HG02973 (cell line): ENCODE measurements around the gene SLC29A1.
A peak's percentile ranks its signal among the peaks of the same experiment; 100 is the strongest.

Experiments used
- ATAC-seq: cut with Tn5 transposase; IDR thresholded peaks from one replicate; pipeline ENCODE4 v1.9.1; 2021; ENCODE audit warnings: moderate library complexity; ENCODE audit not compliant: unreplicated experiment

The SLC29A1 gene

DNA sequence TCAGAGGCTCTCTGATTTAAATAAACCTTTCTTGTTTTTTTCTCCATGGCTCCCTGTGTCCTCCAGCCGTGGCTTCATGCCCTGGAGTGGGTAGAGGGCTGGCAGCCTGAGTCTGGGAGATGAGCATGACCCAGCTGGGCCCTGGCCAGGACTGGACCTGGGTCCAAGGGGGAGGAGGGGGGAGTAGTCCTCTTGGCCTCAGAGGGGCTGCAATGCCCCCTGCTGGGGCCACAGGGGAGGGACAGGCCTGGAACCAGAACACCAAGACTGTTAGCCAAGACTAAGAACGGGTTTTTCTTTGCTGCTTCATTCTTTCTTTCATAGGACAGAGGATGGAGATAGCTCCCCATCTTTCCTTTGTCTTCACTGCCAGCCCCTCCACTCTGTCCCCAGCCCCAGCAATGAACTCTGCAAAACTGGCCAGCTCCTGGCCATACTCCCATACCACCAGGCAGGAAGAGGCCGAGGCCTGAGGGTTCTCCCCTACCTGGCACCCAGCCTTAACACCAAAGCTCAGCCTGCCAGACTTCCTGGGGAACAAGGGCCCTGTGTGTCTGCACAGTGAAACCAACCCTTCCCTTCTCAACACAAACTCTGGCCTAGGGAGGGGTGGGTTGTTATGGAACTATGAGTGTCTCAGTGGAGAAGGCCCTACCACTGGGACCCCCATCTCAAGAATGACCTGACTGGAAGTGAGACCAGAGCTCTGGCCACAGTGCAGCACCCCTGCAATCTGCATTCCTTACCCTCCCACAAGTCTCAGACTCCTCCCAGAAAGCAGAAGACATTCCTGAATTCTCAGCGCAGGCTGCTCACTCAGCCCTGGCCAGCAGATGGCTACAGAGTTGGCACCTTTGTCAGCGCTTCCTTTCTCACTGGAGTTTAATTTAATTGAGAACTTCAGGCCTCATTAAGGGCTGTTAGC lies 11.0 kb downstream of the SLC29A1 start:
- ATAC-seq: no peak

DNA sequence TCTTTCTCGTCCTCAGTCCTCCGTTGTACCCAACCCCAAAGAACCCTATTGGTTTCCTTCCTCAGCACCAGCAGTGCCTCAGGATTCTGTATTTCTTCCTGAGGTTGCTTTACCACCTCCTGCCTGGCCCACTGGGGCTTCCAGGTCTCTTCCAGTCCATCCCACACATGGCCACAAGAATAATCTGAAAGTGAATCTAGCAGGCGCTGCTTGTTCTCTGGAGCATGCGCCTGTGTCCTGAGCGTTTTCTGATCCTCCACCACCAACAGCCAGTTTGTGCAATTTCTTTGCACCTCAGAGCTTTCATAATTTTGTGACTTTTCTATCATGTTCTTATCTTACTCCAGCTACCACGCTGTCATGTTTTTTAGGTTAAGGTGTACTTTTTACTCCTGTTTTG lies 11.9 kb downstream of the SLC29A1 start:
- ATAC-seq: no peak

DNA sequence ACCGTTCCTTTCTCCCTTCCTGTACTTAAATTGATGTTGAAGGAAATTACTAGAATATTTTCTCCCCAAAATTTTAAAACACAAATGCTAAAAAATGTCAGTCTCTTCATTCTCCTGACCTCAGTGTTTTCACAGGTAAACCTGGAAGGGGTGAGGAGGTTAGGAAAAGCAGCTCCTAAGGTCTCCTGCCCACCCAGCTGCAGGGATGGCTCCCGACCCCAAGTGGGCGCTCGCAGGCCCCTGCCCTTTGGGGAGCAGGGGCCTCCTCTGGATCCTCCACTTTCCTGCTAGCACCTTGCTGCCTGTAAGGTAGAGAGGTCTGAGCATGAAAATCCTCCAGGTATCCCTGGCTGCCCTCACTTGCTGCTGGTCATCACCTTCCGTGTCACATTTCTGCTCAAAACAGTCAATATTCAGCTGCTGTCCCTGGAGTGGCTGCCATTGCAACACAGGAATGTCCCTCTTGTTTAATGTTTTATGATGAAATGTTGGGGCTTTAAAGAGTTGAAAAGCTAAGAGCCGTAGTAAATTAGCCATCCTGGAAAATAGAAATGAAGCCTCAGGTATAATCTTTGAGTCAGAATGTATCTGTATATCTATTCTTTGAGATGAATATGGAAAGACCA lies 12.6 kb downstream of the SLC29A1 start:
- ATAC-seq: no peak

DNA sequence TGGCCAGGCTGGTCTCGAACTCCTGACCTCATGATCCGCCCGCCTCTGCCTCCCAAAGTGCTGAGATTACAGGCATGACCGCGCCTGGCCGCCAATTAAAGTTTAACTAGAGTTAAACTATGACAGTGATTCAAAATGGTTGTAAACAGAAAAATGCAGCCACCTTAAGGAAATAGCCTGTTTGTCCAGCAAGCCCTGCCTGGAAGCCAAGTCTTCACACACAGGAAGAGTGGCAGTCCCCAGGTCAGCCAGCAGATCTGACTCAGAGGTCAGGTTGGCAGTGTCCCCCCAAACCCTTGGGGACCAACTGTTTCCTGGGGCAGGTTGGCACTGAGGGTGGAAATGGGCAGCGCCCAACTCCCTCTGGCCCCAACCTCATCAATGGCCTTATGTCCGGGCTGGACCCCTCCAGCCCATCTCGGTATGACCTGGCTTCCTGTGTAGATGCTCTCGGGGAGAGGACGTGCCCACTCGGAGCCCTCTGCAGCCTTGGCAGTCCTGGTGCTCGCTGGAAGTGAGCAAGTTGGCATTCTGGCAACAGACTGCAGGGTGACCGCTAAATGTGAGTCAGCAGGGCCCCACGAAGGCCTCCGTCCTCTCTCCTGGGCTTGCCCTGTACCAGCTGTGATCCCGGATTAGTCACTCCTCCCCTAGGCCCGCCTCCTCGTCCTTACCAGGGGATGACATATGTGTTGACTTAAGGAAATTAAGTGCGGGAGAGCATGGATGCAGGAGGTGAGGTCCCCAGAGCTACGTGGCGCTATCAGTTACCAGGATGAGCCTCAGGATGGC lies 13.8 kb downstream of the SLC29A1 start:
- ATAC-seq: peak; percentile 49

DNA sequence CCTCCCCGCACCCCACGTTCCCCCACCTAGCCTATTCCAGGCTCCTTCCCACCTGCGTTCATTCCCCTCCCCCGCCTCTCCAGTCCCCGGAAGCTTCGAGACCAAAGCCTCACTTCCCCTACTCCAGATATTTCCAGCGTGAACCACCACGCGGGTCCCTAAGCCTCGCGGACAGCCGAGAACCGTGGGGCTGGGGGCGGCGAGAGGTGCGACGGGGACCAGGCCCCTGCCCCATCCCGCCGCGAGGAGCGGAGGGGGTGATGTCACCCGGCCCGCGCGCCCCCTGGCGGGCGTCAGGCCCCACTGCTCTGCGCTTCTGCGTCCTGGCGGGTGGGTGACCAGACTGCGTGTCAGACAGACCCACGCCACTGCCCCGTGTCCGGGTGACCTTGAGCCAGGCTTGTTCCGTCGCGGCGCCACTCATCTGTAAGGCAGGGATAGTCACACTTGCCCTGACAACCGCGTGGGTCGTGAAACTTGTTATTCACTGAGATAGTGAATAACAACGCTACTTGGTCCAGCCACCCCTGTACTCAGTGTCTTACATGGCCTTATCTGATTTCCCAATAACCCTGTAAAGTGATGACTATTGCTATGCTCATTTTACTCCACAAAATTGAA lies 14.5 kb downstream of the SLC29A1 start:
- peak; percentile 64 for ATAC-seq

DNA sequence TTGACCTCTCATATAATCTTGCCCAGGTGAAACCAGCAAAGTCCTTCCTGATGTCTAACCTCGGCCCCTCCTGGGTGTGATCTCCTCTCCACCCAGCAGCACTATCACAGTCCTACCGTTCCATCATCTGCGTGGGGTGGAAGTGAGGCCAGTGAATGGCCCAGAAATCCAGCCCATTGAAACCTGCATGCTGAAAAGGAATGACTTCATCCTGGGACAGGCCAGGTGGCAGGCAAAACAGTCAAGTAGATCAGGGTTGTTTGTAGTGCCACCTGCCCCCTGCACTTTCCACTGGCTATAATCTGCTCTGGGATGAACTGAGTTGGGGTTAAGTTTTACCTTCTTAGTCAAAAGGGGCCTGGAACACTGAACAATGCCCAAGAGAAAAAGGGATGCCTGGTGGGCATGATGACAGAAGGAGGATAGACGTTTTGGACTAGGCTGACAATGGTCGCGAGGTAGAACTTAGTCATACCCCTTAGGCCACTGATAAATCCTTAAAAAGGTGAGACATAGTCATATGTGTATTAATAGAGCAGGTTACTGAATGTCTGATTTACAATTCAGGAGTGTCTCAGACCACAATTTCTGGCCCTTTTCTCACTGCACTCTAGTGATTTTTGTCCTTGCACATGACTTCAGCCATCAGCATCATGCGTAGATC lies 15.4 kb downstream of the SLC29A1 start:
- no peak for ATAC-seq

DNA sequence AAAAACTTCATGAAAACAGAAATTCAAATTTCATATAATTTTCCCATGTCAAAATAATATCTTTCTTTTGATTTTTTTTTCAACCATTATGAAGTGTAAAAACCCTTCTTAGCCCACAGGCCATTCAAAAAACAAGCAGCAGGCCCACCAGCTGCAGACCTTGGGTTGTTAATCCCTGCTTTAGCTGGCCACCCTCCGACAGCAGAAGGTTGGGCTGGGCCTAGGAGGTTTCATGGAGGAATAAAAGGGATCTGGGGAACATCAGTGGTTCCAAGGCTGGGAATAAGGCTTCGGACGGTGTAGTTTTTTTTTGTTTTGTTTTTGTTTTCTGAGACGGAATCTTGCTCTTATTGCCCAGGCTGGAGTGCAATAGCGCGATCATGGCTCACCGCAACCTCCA lies 19.9 kb downstream of the SLC29A1 start:
- ATAC-seq: no peak

DNA sequence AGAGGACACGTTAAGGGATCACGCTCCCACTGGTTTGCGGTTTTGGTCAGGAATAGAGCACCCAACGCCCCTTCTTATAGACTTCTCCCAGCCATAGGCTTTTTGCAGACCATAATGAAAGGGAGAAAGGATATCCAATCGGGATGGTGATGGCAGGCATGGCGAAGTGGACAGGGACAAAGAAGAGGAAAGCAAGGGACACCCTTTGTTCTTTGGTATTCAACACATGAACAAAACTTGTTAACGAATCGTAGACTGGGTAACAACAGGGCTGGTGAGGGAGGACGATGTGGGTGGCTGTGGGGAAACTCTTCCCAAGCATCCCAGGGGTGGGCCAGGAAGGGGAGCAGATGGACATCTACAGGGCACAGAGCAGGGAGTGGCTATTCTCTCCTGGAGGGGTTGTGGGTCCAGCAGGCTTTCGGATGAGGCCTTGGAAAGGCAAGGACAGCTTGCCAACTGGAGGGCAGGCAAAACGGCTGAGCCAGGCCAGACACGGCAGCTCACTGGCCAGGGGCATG lies 22.1 kb downstream of the SLC29A1 start:
- ATAC-seq: no peak

DNA sequence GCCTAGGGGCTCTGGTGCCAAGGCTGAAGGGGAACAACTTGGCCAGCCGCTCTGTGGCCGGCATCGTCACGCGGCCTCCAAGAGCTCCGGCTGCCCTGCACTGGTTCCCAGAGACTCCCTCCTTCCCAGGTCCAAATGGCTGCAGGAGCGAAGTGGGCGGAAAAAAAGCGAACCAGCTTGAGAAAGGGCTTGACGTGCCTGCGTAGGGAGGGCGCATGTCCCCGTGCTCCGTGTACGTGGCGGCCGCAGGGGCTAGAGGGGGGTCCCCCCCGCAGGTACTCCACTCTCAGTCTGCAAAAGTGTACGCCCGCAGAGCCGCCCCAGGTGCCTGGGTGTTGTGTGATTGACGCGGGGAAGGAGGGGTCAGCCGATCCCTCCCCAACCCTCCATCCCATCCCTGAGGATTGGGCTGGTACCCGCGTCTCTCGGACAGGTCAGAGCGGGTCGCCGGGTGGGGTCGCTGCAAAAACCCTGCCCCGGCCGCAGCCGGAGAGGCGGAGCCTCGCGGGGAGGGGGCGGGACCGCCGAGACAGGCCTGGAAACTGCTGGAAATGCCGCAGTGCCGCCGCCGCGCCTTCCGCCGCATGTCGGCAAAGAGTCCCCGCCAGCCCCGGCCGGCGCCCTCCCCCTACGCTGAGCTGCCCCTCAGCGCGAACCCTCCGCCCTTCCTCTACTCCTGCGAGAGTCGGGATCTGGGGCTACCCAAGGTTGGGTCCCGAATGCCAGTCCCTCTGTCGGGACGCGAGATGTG lies 22.7 kb downstream of the SLC29A1 start:
- peak; percentile 38 for ATAC-seq

DNA sequence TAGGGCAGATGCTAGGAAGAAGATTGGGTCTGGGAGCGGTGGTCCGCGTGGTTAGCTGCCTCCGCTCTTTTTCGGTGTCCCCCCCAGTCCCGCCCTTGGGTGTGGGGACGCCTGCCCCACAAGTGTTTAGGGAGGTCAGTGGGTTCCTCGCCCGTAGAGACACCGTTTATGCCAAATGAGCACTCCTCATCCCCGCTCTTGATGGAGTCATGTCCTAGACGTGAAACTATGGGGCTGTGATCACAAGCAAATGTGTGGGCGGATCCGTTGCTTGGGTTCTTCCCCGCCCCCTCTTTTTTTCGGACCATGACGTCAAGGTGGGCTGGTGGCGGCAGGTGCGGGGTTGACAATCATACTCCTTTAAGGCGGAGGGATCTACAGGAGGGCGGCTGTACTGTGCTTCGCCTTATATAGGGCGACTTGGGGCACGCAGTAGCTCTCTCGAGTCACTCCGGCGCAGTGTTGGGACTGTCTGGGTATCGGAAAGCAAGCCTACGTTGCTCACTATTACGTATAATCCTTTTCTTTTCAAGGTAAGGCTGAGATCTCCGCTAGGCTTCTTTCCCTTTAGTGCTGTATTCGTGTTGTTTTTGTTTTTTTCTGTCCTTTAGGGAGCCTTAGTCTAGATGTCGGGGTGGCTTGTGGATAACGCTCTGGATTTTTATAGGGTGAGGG lies 23.4 kb downstream of the SLC29A1 start, which contains the start of gene HSP90AB1:
Gene HSP90AB1, plus strand, starts transcription at position 439 of the 675 bp plus-strand sequence. CDS start 1,529 bp downstream, outside the sequence.
- peak; percentile 55 for ATAC-seq

DNA sequence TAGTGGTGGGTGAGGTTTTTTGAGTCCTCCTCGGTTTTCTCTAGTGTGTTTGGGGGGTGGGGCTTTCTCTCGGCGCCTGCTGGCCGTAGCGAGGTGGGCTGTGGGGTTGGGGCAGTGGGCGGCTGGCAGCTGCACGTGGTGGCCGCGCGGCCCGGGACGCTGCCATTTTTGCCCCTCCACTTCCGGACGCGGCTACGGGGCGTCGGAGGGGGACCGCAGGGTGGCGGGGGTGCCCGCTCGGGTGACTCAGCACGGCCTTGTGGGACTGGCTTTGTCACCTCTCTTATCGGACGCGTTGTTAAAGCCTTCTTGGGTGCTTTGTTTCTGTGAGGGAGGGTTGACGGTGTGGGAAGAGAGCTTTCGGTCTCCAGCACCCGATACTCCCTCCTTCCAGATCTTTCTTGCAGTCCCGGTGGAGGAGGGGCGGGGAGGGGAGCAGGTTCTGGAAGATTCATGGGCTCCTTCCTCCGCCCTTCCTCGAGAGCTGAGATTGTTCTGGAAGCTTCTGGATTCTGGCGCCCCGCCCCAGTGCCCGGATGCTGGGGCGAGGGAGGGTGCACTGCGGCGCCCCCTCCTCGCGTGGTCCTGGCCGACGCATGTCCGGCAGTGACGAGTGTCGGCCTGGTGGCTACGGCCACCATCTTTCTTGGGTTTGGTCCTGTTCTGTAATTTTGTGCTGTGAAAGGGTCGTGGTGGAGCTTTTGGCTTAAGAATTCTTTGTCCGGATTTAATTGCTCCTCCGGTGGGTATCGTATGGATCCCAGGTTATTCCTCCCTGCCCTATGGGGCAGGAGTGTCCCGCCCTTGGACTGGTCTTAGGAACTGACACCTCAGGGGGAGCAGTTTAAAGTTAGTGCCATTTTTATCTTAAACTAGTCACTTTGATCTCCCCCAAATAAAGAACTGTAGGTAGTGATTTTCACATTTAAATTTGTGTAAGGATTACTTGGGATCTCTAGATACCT lies 24.2 kb downstream of the SLC29A1 start:
- ATAC-seq: peak; percentile 27

DNA sequence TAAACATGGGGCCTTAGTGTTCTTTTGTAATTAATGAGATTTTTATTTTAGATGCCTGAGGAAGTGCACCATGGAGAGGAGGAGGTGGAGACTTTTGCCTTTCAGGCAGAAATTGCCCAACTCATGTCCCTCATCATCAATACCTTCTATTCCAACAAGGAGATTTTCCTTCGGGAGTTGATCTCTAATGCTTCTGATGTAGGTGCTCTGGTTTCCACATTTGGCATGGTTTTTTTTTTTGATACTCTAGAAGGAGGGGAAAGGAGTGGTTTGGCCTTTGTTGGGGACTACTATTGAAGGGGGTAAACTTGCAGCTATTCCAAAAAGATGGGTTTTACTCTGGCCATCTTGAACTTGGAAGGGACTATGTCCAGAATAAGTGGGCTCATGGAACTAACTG lies 25.2 kb downstream of the SLC29A1 start:
- ATAC-seq: no peak

DNA sequence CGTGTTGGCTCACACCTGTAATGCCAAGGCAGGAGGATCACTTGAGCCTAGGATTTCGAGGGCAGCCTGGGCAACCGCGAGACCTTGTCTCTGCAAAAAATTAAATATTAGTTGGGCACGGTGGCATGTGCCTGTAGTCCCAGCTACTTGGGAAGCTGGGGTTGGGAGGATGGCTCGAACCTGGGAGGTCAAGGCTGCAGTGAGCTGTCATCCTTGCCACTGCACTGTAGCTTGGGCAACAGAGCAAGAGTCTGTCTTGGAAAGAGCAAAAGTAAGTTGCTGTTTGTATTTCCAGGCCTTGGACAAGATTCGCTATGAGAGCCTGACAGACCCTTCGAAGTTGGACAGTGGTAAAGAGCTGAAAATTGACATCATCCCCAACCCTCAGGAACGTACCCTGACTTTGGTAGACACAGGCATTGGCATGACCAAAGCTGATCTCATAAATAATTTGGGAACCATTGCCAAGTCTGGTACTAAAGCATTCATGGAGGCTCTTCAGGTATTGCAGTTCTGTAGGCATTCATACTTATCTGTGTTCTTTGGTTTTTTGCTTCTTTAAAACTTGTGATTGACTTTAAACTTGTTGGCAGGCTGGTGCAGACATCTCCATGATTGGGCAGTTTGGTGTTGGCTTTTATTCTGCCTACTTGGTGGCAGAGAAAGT lies 25.8 kb downstream of the SLC29A1 start:
- no peak for ATAC-seq

DNA sequence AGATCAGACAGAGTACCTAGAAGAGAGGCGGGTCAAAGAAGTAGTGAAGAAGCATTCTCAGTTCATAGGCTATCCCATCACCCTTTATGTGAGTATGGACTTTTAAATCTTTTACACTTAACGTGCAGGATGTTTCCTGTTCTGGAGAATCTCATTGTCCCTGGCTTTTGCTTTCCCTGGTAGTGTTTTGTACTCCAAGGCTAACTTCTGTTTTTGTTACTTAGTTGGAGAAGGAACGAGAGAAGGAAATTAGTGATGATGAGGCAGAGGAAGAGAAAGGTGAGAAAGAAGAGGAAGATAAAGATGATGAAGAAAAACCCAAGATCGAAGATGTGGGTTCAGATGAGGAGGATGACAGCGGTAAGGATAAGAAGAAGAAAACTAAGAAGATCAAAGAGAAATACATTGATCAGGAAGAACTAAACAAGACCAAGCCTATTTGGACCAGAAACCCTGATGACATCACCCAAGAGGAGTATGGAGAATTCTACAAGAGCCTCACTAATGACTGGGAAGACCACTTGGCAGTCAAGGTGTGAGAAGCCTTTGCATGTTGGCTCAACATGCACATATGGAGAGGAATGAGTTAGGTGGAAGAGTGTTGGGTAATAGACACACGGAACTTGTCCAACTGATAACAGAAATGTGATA lies 26.8 kb downstream of the SLC29A1 start:
- no peak for ATAC-seq

DNA sequence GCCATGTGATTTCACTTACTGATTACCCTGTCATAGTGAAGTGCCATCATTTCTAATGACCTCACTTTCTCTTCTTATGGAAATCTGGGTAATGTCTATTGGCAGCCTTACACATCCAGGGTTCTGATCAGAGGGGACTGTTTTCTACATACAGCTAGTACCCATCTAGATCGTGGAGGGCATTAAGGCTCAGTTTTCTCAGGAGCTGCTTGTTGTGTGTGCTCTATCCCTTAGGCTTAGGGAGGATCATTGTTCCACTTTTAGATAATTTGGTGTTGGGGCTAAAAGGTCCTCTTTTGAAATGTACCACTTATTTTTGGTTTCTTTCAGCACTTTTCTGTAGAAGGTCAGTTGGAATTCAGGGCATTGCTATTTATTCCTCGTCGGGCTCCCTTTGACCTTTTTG lies 27.3 kb downstream of the SLC29A1 start:
- no peak for ATAC-seq

DNA sequence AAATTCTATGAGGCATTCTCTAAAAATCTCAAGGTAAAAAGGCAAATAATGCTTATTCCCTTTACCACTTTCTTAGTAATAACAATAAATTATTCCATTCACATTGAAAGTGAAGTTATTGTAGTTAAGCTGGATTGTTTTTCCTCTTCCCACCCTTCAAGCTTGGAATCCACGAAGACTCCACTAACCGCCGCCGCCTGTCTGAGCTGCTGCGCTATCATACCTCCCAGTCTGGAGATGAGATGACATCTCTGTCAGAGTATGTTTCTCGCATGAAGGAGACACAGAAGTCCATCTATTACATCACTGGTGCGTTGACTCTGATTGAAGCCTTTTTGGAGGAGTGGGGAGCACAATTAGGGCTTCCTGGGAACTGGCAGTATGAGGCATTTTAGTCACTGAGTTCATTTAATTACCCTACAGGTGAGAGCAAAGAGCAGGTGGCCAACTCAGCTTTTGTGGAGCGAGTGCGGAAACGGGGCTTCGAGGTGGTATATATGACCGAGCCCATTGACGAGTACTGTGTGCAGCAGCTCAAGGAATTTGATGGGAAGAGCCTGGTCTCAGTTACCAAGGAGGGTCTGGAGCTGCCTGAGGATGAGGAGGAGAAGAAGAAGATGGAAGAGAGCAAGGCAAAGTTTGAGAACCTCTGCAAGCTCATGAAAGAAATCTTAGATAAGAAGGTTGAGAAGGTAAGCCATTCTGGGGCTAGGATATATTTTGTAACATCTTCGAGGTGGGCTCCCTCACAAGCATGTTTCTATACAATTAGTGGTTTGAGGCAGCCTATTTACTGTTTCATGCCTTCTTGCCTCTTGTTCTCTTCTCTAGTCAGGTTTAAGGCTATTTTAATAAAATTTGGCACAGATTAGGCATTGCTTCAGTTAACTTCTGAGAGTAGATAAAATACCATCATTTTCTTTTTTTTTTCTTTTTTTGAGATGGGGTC lies 28.5 kb downstream of the SLC29A1 start:
- ATAC-seq: no peak
